DMS114 treated with DMSO at 0.1 percent for 48 hours (cell line): Measurements from ENCODE around the gene KCND2.

Source experiments
- DNase-seq: peaks from one replicate; lab custom pipeline; 2025; ENCODE audit not compliant: unreplicated experiment; lab: John Stamatoyannopoulos, UW

Gene KCND2

GRCh38 chr7:120307991-120308545, 35.1 kb downstream of the KCND2 start:
- no peak for DNase-seq

GRCh38 chr7:120311028-120311788, 38.2 kb downstream of the KCND2 start:
- DNase-seq: no peak

- DNase-seq: no peak
Measured at GRCh38 chr7:120320218-120320961, 47.4 kb downstream of the KCND2 start.

GRCh38 chr7:120327054-120327453, 54.1 kb downstream of the KCND2 start:
- no peak for DNase-seq

- no peak for DNase-seq
Measured at GRCh38 chr7:120332433-120332832, 59.5 kb downstream of the KCND2 start.

- DNase-seq: no peak
Measured at GRCh38 chr7:120334475-120334874, 61.5 kb downstream of the KCND2 start.

- DNase-seq: no peak
Measured at GRCh38 chr7:120337308-120337907, 64.4 kb downstream of the KCND2 start.

GRCh38 chr7:120344276-120344675, 71.3 kb downstream of the KCND2 start:
- DNase-seq: no peak

- no peak for DNase-seq
Measured at GRCh38 chr7:120353171-120353570, 80.2 kb downstream of the KCND2 start.

- no peak for DNase-seq
Measured at GRCh38 chr7:120360918-120361317, 87.9 kb downstream of the KCND2 start.

GRCh38 chr7:120363414-120363813, 90.4 kb downstream of the KCND2 start:
- DNase-seq: no peak

GRCh38 chr7:120370954-120371353, 98.0 kb downstream of the KCND2 start:
- no peak for DNase-seq

- no peak for DNase-seq
Measured at GRCh38 chr7:120373174-120373573, 100.2 kb downstream of the KCND2 start.

- DNase-seq: no peak
Measured at GRCh38 chr7:120394595-120394994, 121.6 kb downstream of the KCND2 start.

- no peak for DNase-seq
Measured at GRCh38 chr7:120395526-120396019, 122.6 kb downstream of the KCND2 start.

GRCh38 chr7:120398284-120399000, 125.5 kb downstream of the KCND2 start:
- DNase-seq: no peak

- DNase-seq: no peak
Measured at GRCh38 chr7:120400806-120401455, 128.0 kb downstream of the KCND2 start.

- DNase-seq: no peak
Measured at GRCh38 chr7:120402079-120402767, 129.2 kb downstream of the KCND2 start.

GRCh38 chr7:120402801-120403200, 129.8 kb downstream of the KCND2 start:
- DNase-seq: no peak

- DNase-seq: no peak
Measured at GRCh38 chr7:120404042-120404441, 131.1 kb downstream of the KCND2 start.
